ENCODE results near the gene RFC4. TPM values are rescaled to one million over a fixed set of nuclear protein-coding genes. Genes with fewer than 3 reads are reported as not detected.
"Not testable (repeated sequence)": the region's sequence is repeated elsewhere in the genome, so short reads cannot be mapped to it uniquely, and the experiment has no call there.

RFC4 gene
- total RNA-seq, 1 experiment from 2014 or later, result 116 TPM

GRCh38 chr3:186825294-186825821 lies 19.1 kb upstream of the RFC4 start:
- BruUV-seq (replicated peaks), result no TSS peak
- Histone ChIP-seq H3K4me3 (ENCODE audit: low read depth, low read length, poor library complexity, severe bottlenecking) (no peak overlapping the region), H3K27ac (ENCODE audit: low read depth, low read length, poor library complexity, severe bottlenecking) (no peak overlapping the region), H3K9me3 (ENCODE audit: low read depth, low read length, poor library complexity, severe bottlenecking) (no peaks in the 10 kb centered on the region), H3K36me3 (ENCODE audit: insufficient read depth, low read length, poor library complexity, severe bottlenecking) (no peaks in the 10 kb centered on the region), H3K27me3 (replicated peaks; ENCODE audit: insufficient read depth, low read depth, low read length, poor library complexity) (peaks cover 26% of the 10 kb centered on the region), H3K4me1 (ENCODE audit: insufficient read depth, low read length, poor library complexity, severe bottlenecking) (peaks cover 19% of the 10 kb centered on the region)
- peak; percentile 53 for DNase-seq (ENCODE audit: low spot score)
- intact Hi-C loops (cut with micrococcal nuclease; ENCODE audit: unreplicated experiment), result no loop called here
- ChIA-PET POLR2A (ENCODE audit: low non-redundant PET) (interaction anchor here (0.7 kb wide), 1 partner anchor 314 kb away, joined by 3 read pairs; no protein-coding TSS in a partner anchor), CTCF (no interaction called here)
- TF ChIP-seq, protein P1, sequence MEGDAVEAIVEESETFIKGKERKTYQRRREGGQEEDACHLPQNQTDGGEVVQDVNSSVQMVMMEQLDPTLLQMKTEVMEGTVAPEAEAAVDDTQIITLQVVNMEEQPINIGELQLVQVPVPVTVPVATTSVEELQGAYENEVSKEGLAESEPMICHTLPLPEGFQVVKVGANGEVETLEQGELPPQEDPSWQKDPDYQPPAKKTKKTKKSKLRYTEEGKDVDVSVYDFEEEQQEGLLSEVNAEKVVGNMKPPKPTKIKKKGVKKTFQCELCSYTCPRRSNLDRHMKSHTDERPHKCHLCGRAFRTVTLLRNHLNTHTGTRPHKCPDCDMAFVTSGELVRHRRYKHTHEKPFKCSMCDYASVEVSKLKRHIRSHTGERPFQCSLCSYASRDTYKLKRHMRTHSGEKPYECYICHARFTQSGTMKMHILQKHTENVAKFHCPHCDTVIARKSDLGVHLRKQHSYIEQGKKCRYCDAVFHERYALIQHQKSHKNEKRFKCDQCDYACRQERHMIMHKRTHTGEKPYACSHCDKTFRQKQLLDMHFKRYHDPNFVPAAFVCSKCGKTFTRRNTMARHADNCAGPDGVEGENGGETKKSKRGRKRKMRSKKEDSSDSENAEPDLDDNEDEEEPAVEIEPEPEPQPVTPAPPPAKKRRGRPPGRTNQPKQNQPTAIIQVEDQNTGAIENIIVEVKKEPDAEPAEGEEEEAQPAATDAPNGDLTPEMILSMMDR (conservative IDR thresholded peaks at IDR 0.05; ENCODE audit: low read depth, low read length), result no peak
- TF ChIP-seq EZH2 (IDR thresholded peaks at IDR 0.05; ENCODE audit: borderline replicate concordance, low read depth, low read length, poor library complexity, severe bottlenecking), result no peak

DNA sequence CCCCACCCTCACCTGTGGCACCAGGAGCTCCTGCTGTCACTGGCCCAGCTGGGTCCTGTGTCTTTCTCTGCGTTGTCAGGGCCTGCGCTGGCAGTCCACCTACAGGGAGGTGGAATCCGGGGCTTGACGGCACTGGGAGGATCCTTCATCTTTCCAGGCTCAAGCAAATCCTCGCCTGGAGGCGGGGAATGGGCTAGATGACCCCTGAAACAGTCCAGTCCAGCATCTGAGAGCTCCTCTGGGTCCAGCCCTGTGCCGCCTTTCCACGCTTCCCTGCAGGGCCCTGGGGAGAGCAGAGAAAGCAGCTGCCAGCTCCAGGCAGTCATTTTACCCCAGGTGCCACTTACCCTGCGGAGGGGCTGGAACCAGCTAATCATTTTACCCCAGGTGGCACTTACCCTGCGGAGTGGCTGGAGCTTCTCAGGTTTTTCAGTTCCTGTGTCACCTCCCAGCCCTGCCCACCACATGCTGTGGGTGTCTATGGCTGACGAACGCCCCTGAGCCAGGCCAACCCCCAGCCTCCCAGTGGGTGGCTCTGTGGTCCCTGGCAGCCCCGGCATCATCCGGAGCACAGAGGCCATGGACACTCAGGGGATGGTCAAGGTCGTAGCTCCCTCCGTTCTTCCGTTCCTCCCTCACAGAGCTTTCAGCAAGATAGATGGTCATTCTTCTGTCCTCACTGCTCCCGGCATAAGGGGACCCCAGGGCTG lies 18.3 kb upstream of the RFC4 start:
- Histone ChIP-seq H3K4me3 (ENCODE audit: low read depth, low read length, poor library complexity, severe bottlenecking) (no peak overlapping the region), H3K27ac (ENCODE audit: low read depth, low read length, poor library complexity, severe bottlenecking) (no peak overlapping the region), H3K27me3 (replicated peaks; ENCODE audit: insufficient read depth, low read depth, low read length, poor library complexity) (peaks cover 18% of the 10 kb centered on the region), H3K4me1 (ENCODE audit: insufficient read depth, low read length, poor library complexity, severe bottlenecking) (peaks cover 19% of the 10 kb centered on the region), H3K9me3 (ENCODE audit: low read depth, low read length, poor library complexity, severe bottlenecking) (no peaks in the 10 kb centered on the region), H3K36me3 (ENCODE audit: insufficient read depth, low read length, poor library complexity, severe bottlenecking) (no peaks in the 10 kb centered on the region)
- POLR2A ChIA-PET (ENCODE audit: low non-redundant PET), result no interaction called here
- no TSS peak for BruUV-seq (replicated peaks)
- TF ChIP-seq EZH2 (IDR thresholded peaks at IDR 0.05; ENCODE audit: borderline replicate concordance, low read depth, low read length, poor library complexity, severe bottlenecking), result no peak
- TF ChIP-seq, protein P1 (conservative IDR thresholded peaks at IDR 0.05; ENCODE audit: low read depth, low read length), result no peak
- no peak for DNase-seq (ENCODE audit: low spot score)
- CTCF ChIA-PET, result interaction anchor here (0.6 kb wide), 1 partner anchor 9 kb away, joined by 7 read pairs; no protein-coding TSS in a partner anchor
- intact Hi-C loops (cut with micrococcal nuclease; ENCODE audit: unreplicated experiment), result no loop called here

DNA sequence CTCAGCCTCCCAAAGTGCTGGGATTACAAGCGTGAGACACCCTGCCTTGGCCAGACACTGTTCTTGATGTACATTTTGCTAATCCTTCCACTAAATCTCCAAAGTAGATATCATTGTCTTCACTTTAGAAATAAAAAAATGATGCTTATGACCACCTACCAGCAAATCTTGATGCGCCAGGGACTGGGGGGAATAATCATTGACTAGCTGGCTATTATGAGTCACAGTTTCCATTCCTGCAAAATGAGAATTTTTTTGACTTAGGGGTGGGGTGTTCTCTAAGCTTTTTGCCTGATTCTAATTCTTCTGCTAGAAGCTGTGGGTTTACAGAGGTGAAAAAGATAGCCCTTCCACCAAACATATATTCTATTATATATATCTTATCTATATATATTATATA lies 17.1 kb upstream of the RFC4 start:
- no peak for DNase-seq (ENCODE audit: low spot score)
- Histone ChIP-seq H3K9me3 (ENCODE audit: low read depth, low read length, poor library complexity, severe bottlenecking) (no peaks in the 10 kb centered on the region), H3K27me3 (replicated peaks; ENCODE audit: insufficient read depth, low read depth, low read length, poor library complexity) (peaks cover 7% of the 10 kb centered on the region), H3K27ac (ENCODE audit: low read depth, low read length, poor library complexity, severe bottlenecking) (no peak overlapping the region), H3K4me1 (ENCODE audit: insufficient read depth, low read length, poor library complexity, severe bottlenecking) (peaks cover 19% of the 10 kb centered on the region), H3K4me3 (ENCODE audit: low read depth, low read length, poor library complexity, severe bottlenecking) (no peak overlapping the region), H3K36me3 (ENCODE audit: insufficient read depth, low read length, poor library complexity, severe bottlenecking) (no peaks in the 10 kb centered on the region)
- TF ChIP-seq, protein P1 (conservative IDR thresholded peaks at IDR 0.05; ENCODE audit: low read depth, low read length), result no peak
- TF ChIP-seq EZH2 (IDR thresholded peaks at IDR 0.05; ENCODE audit: borderline replicate concordance, low read depth, low read length, poor library complexity, severe bottlenecking), result no peak
- intact Hi-C loops (cut with micrococcal nuclease; ENCODE audit: unreplicated experiment), result no loop called here
- ChIA-PET POLR2A (ENCODE audit: low non-redundant PET) (no interaction called here), CTCF (no interaction called here)
- BruUV-seq (replicated peaks), result no TSS peak

- H3K4me3 ChIP-seq (ENCODE audit: low read depth, low read length, poor library complexity, severe bottlenecking); BruUV-seq (replicated peaks); H3K36me3 ChIP-seq (ENCODE audit: insufficient read depth, low read length, poor library complexity, severe bottlenecking); H3K27me3 ChIP-seq (replicated peaks; ENCODE audit: insufficient read depth, low read depth, low read length, poor library complexity); DNase-seq (ENCODE audit: low spot score); intact Hi-C loops (cut with micrococcal nuclease; ENCODE audit: unreplicated experiment); H3K9me3 ChIP-seq (ENCODE audit: low read depth, low read length, poor library complexity, severe bottlenecking); H3K27ac ChIP-seq (ENCODE audit: low read depth, low read length, poor library complexity, severe bottlenecking); POLR2A ChIA-PET (ENCODE audit: low non-redundant PET): not testable (repeated sequence)
- CTCF ChIA-PET, result interaction anchor here (1.0 to 1.5 kb wide), 5 partner anchors 25 to 922 kb away, joined by 3 to 7 read pairs (median 4); partner anchors contain the start of gene RPL39L
- H3K4me1 ChIP-seq (ENCODE audit: insufficient read depth, low read length, poor library complexity, severe bottlenecking), result peaks cover 19% of the 10 kb centered on the region
Observed at GRCh38 chr3:186822388-186822759, 16.1 kb upstream of the RFC4 start.
